ENCODE measurements around the gene ZDHHC6. TPM values are rescaled to one million over a fixed set of nuclear protein-coding genes. Genes with fewer than 3 reads are reported as not detected.

ZDHHC6 gene
- polyA plus RNA-seq, 1 donor from 2014 or later = 50.5 TPM

GRCh38 chr10:112433136-112433535 is 13.6 kb downstream of the ZDHHC6 start:
- Histone ChIP-seq H3K9ac (ENCODE audit: low read length) (no peak overlapping the region), H3K36me3 (ENCODE audit: insufficient read depth, low read length) (no peaks in the 10 kb centered on the region), H3K4me2 (ENCODE audit: low read length) (no peak overlapping the region), H3K79me2 (replicated peaks; ENCODE audit: insufficient read depth, low read length) (no peaks in the 10 kb centered on the region), H3K27me3 (ENCODE audit: insufficient read depth, low read depth, low read length) (no peaks in the 10 kb centered on the region), H3K9me3 (ENCODE audit: low read length) (no peaks in the 10 kb centered on the region), H2AFZ (ENCODE audit: low read depth, low read length) (no peak overlapping the region), H3F3A (ENCODE audit: insufficient read depth, low read length, poor library complexity, severe bottlenecking) (no peaks in the 10 kb centered on the region), H3K4me3 (ENCODE audit: low read length) (no peak overlapping the region), H3K9me2 (ENCODE audit: insufficient read depth, low read length) (no peaks in the 10 kb centered on the region), H3K27ac (ENCODE audit: low read length) (no peak overlapping the region), H4K20me1 (ENCODE audit: insufficient read depth) (no peaks in the 10 kb centered on the region)
- TF ChIP-seq TAF1 (IDR thresholded peaks at IDR 0.05; ENCODE audit: low read depth) (no peak), EZH2 (IDR thresholded peaks at IDR 0.05; ENCODE audit: borderline replicate concordance, insufficient read depth, low read length, poor library complexity, severe bottlenecking) (no peak), RAD21 (conservative IDR thresholded peaks at IDR 0.05) (no peak), POLR2AphosphoS5 (IDR thresholded peaks at IDR 0.05) (no peak), CTCF (IDR thresholded peaks at IDR 0.05; ENCODE audit: poor library complexity, severe bottlenecking) (no peak), SMC3 (conservative IDR thresholded peaks at IDR 0.05; ENCODE audit: poor library complexity) (no peak), REST (IDR thresholded peaks at IDR 0.05; ENCODE audit: borderline replicate concordance) (no peak), EP300 (conservative IDR thresholded peaks at IDR 0.05; ENCODE audit: poor library complexity, severe bottlenecking) (no peak), MXI1 (conservative IDR thresholded peaks at IDR 0.05; ENCODE audit: poor library complexity, severe bottlenecking) (no peak)

GRCh38 chr10:112429654-112430230 is 17.0 kb downstream of the ZDHHC6 start:
- no peaks in the 10 kb centered on the region for H3K9me3 ChIP-seq (ENCODE audit: low read length)
- H3K27me3 ChIP-seq (ENCODE audit: insufficient read depth, low read depth, low read length) = no peaks in the 10 kb centered on the region
- H3K4me3 ChIP-seq (ENCODE audit: low read length) = no peak overlapping the region
- TF ChIP-seq CTCF (IDR thresholded peaks at IDR 0.05; ENCODE audit: poor library complexity, severe bottlenecking) = no peak
- no peak for TF ChIP-seq SMC3 (conservative IDR thresholded peaks at IDR 0.05; ENCODE audit: poor library complexity)
- no peak for TF ChIP-seq REST (IDR thresholded peaks at IDR 0.05; ENCODE audit: borderline replicate concordance)
- TF ChIP-seq MXI1 (conservative IDR thresholded peaks at IDR 0.05; ENCODE audit: poor library complexity, severe bottlenecking) = no peak
- TF ChIP-seq RAD21 (conservative IDR thresholded peaks at IDR 0.05) = no peak
- no peak for TF ChIP-seq TAF1 (IDR thresholded peaks at IDR 0.05; ENCODE audit: low read depth)
- H3K4me2 ChIP-seq (ENCODE audit: low read length) = no peak overlapping the region
- H4K20me1 ChIP-seq (ENCODE audit: insufficient read depth) = no peaks in the 10 kb centered on the region
- no peaks in the 10 kb centered on the region for H3F3A ChIP-seq (ENCODE audit: insufficient read depth, low read length, poor library complexity, severe bottlenecking)
- no peaks in the 10 kb centered on the region for H3K9me2 ChIP-seq (ENCODE audit: insufficient read depth, low read length)
- H3K79me2 ChIP-seq (replicated peaks; ENCODE audit: insufficient read depth, low read length) = no peaks in the 10 kb centered on the region
- H3K27ac ChIP-seq (ENCODE audit: low read length) = no peak overlapping the region
- no peak overlapping the region for H2AFZ ChIP-seq (ENCODE audit: low read depth, low read length)
- H3K36me3 ChIP-seq (ENCODE audit: insufficient read depth, low read length) = no peaks in the 10 kb centered on the region
- H3K9ac ChIP-seq (ENCODE audit: low read length) = no peak overlapping the region
